GM23338 (cell line): ENCODE results near the gene USPL1.

ENCODE experiments used
- CREB1 ChIP-seq: fragments of 250-450 bp; sonication (Bioruptor Pico); IDR thresholded peaks from 2 replicates; pipeline ENCODE4 v1.5.0; 2020; ENCODE audit warnings: low read depth, mild to moderate bottlenecking, moderate library complexity
- CTCF ChIP-seq, 2 experiments: fragments of 200-600 bp in 1 of 2; sonication (generic) in 1 of 2; conservative IDR thresholded peaks; 2 replicates each; pipeline versions ENCODE4 v1.5.1 to v1.6.1; 2016 to 2017; ENCODE audit warnings: antibody characterized with exemption in 2 of 2, low read depth in 2 of 2, mild to moderate bottlenecking in 2 of 2, moderate library complexity in 1 of 2
- ETS1 ChIP-seq: IDR thresholded peaks from 2 replicates; pipeline ENCODE4 v1.6.1; 2016; ENCODE audit warnings: antibody characterized with exemption
- EZH2 ChIP-seq: fragments of 200-600 bp; sonication (generic); IDR thresholded peaks from one replicate; pipeline ENCODE4 v1.8.0; 2017; ENCODE audit warnings: antibody characterized with exemption, mild to moderate bottlenecking, low read depth; ENCODE audit not compliant: unreplicated experiment
- JUNB ChIP-seq: IDR thresholded peaks from one replicate; pipeline ENCODE4 v1.6.1; 2016; ENCODE audit warnings: antibody characterized with exemption; ENCODE audit not compliant: unreplicated experiment
- POLR2AphosphoS5 ChIP-seq: IDR thresholded peaks from 2 replicates; pipeline ENCODE4 v1.6.1; 2016; ENCODE audit warnings: antibody characterized with exemption, low read depth
- REST ChIP-seq: IDR thresholded peaks from one replicate; pipeline ENCODE4 v1.6.1; 2018; ENCODE audit warnings: antibody characterized with exemption; ENCODE audit not compliant: unreplicated experiment

GRCh38 chr13:30692113-30692512 lies 74.4 kb downstream of the USPL1 start:
- TF ChIP-seq CREB1 (CRISPR knock-in tag) = no peak
- no peak for TF ChIP-seq POLR2AphosphoS5
- no peak for TF ChIP-seq CTCF (conservative IDR thresholded peaks at IDR 0.05; ENCODE audit: low read depth in 2 of 2)
- TF ChIP-seq REST = no peak
- TF ChIP-seq EZH2 = no peak
- TF ChIP-seq ETS1 = no peak
- TF ChIP-seq JUNB = no peak
